ENCODE results near the gene SLC50A1.
A peak's percentile ranks its signal among the peaks of the same experiment; 100 is the strongest.
"Not testable (repeated sequence)": the region's sequence is repeated elsewhere in the genome, so short reads cannot be mapped to it uniquely, and the experiment has no call there.

SLC50A1 gene

GRCh38 chr1:155105604-155106011, 30.0 kb upstream of the SLC50A1 start:
- Histone ChIP-seq H3K4me3 (no peak overlapping the region), H3K36me3 (replicated peaks) (no peaks in the 10 kb centered on the region), H3K27me3 (ENCODE audit: low read depth) (no peaks in the 10 kb centered on the region), H3K4me1 (no peaks in the 10 kb centered on the region), H3K9me3 (no peaks in the 10 kb centered on the region)
- DNase-seq (ENCODE audit: low spot score in 2 of 2) = no peak
- in situ Hi-C loops (cut with MboI; ENCODE audit: low sequenced_read_pairs) = no loop called here

- DNase-seq (ENCODE audit: low spot score in 2 of 2) = no peak
- no peak overlapping the region for H3K4me3 ChIP-seq
- no peaks in the 10 kb centered on the region for H3K36me3 ChIP-seq (replicated peaks)
- in situ Hi-C loops (cut with MboI; ENCODE audit: low sequenced_read_pairs) = no loop called here
- no peaks in the 10 kb centered on the region for H3K9me3 ChIP-seq
- H3K27me3 ChIP-seq (ENCODE audit: low read depth) = no peaks in the 10 kb centered on the region
- H3K4me1 ChIP-seq = no peaks in the 10 kb centered on the region
Observed at GRCh38 chr1:155106862-155107261, 28.8 kb upstream of the SLC50A1 start.

DNA sequence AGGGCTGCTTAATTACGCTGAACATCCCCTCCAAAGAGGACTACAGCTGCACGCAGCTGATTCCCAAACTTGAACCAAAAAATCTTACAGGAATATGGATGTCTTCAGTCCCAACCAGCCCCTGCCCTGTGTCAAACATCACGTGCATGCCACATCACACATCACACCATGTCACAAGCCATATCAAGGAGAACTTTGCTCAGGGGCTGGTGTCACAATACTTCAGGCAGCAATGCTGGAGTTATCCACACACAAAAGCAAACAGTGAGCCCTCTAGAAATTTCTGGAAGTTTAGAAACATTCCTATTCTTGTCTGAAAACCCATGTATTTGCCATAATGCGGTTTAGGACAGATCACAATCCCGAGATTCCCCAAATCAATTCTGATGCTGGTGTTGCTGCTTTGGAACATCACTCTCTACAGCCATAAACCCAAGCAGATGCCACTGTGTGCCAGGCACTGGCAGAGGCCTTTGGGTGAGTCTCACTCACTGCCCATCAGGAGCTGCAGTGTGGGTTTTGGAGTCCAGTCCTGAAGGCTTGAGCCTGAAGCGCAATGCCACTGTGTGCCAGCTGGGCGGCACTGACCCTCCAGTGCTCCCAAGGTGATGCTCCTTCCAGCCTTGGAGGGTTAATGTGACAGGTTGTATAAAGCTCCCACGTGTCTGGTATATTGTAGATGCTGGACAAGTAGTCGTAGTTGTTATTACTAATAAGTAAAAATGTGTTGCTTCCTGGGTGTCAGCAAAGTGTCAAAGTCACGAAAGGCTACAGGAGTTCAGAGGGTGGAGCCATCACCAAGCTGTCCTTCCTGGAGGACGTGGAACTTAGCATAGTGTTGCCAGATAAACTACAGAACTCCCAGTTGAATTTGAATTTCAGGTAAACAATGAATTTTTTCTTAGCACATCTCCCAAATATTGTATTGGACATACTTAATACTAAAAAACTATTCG, 28.1 kb upstream of the SLC50A1 start:
- Histone ChIP-seq H3K27me3 (ENCODE audit: low read depth) (no peaks in the 10 kb centered on the region), H3K4me3 (no peak overlapping the region), H3K36me3 (replicated peaks) (no peaks in the 10 kb centered on the region), H3K4me1 (no peaks in the 10 kb centered on the region), H3K9me3 (no peaks in the 10 kb centered on the region)
- DNase-seq (ENCODE audit: low spot score in 2 of 2) = no peak
- in situ Hi-C loops (cut with MboI; ENCODE audit: low sequenced_read_pairs) = no loop called here

DNA sequence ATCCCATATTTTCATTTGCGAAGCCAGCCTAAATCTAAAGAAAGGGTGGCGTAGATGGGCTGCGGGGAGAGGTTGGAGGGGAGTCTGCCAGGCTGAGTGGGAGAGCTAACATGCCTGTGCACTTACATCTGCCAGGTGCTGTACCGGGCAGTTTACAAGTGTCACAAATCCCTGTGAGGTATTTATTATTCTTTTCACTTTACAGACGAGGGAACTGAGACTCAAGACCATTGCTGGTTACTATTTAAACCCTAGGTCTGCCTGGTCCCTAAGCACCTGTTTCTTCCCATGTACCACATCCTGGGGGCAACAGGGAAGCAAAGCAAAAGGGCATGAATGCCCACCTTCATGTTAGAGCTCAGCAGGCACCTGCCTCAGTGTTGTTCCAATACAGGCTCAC, 27.4 kb upstream of the SLC50A1 start:
- DNase-seq (ENCODE audit: low spot score in 2 of 2) = no peak
- Histone ChIP-seq H3K4me3 (no peak overlapping the region), H3K27me3 (ENCODE audit: low read depth) (no peaks in the 10 kb centered on the region), H3K36me3 (replicated peaks) (no peaks in the 10 kb centered on the region), H3K9me3 (no peaks in the 10 kb centered on the region), H3K4me1 (no peaks in the 10 kb centered on the region)
- in situ Hi-C loops (cut with MboI; ENCODE audit: low sequenced_read_pairs) = no loop called here

GRCh38 chr1:155110381-155110780, 25.3 kb upstream of the SLC50A1 start:
- H3K9me3 ChIP-seq = no peaks in the 10 kb centered on the region
- no peaks in the 10 kb centered on the region for H3K36me3 ChIP-seq (replicated peaks)
- no peak for DNase-seq (ENCODE audit: low spot score in 2 of 2)
- no peaks in the 10 kb centered on the region for H3K27me3 ChIP-seq (ENCODE audit: low read depth)
- no peak overlapping the region for H3K4me3 ChIP-seq
- no peaks in the 10 kb centered on the region for H3K4me1 ChIP-seq
- in situ Hi-C loops (cut with MboI; ENCODE audit: low sequenced_read_pairs) = no loop called here

DNA sequence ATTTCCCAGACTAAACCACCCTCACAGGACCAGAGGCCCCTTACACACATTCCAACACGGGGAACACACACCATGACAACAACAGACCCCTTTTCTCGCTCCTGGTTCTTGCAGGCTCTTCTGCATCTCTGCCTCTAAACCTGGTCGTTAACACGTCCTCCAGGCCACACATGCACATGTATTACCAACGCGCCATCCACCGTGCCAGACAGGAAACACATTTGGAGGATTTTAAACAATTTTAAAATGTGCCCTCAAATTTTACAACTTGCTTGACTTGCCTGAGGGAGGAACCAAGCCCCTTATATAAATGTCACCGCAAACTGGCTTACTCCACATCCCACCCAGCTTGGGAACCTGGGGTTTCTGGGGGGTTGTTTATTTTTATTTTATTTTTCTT, 24.8 kb upstream of the SLC50A1 start:
- Histone ChIP-seq H3K36me3 (replicated peaks) (no peaks in the 10 kb centered on the region), H3K4me1 (no peaks in the 10 kb centered on the region), H3K27me3 (ENCODE audit: low read depth) (no peaks in the 10 kb centered on the region), H3K4me3 (no peak overlapping the region), H3K9me3 (no peaks in the 10 kb centered on the region)
- in situ Hi-C loops (cut with MboI; ENCODE audit: low sequenced_read_pairs) = no loop called here
- no peak for DNase-seq (ENCODE audit: low spot score in 2 of 2)

DNA sequence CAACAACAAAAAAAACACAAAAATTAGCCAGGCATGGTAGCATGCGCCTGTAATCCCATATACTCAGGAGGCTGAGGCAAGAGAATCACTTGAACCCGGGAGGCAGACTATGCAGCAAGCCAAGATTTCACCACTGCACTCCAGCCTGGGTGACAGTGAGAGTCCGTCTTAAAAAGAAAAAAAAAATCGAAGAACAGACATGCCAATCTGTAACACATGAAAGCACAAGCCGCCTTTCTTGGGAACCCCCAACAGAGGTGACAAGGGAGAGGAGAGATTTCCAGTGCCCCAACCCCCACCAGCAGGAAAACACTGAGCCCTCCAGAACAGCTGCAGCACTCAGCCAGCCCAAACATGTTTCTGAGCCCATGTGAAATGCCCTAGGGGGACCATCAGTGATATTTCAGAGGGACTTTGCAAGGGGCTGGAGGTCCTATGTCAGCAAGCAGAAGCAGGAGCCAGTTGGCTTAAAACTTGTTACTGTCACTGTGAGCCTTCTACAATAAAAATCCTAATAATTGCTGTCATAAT, 22.1 kb upstream of the SLC50A1 start:
- no peak for DNase-seq (ENCODE audit: low spot score in 2 of 2)
- Histone ChIP-seq H3K9me3 (no peaks in the 10 kb centered on the region), H3K36me3 (replicated peaks) (no peaks in the 10 kb centered on the region), H3K4me1 (no peaks in the 10 kb centered on the region), H3K4me3 (no peak overlapping the region), H3K27me3 (ENCODE audit: low read depth) (no peaks in the 10 kb centered on the region)
- in situ Hi-C loops (cut with MboI; ENCODE audit: low sequenced_read_pairs) = no loop called here

DNA sequence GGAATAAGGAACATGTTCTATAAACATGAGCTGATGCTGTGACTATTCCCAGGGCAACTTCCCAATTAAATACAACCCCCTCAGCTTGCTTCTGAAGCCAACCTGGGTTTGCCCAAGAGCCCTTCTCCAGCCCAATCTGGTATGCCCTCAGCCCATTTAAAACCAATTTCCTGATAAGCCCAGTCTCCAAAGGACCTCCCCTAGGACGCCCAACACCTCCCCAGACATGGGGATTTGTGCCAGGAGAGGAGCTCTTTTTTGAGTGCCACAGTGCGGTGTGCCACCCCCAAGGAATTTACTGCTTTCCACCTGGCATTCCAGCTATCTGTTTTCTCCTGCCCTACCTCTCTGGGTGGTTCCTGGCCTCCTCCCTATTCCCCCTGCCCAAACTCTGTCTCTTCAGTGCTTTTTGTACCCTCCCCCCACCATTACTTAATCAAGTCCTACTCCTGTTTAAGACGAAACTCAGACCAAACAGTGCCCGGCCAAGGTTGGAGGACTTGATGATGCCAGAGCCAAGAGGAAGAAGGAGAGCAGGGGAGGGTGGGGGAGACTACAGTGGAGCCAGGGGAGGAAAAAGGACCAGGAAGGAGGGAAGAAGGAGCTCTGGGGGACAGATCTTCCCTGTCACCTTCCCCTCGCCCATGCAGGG, 19.4 kb upstream of the SLC50A1 start:
- H3K27me3 ChIP-seq (ENCODE audit: low read depth) = no peaks in the 10 kb centered on the region; the same call in 1 of the 2 replicates
- H3K9me3 ChIP-seq = no peaks in the 10 kb centered on the region
- DNase-seq (ENCODE audit: low spot score in 2 of 2) = no peak
- in situ Hi-C loops (cut with MboI; ENCODE audit: low sequenced_read_pairs) = no loop called here
- H3K4me3 ChIP-seq = no peak overlapping the region
- no peaks in the 10 kb centered on the region for H3K36me3 ChIP-seq (replicated peaks)
- H3K4me1 ChIP-seq = no peaks in the 10 kb centered on the region

- Histone ChIP-seq H3K4me1 (no peaks in the 10 kb centered on the region), H3K36me3 (replicated peaks) (no peaks in the 10 kb centered on the region), H3K27me3 (ENCODE audit: low read depth) (no peaks in the 10 kb centered on the region; the same call in 1 of the 2 replicates), H3K4me3 (no peak overlapping the region), H3K9me3 (no peaks in the 10 kb centered on the region)
- DNase-seq (ENCODE audit: low spot score in 2 of 2) = no peak
- in situ Hi-C loops (cut with MboI; ENCODE audit: low sequenced_read_pairs) = no loop called here
Observed at GRCh38 chr1:155117610-155118009, 18.0 kb upstream of the SLC50A1 start.

DNA sequence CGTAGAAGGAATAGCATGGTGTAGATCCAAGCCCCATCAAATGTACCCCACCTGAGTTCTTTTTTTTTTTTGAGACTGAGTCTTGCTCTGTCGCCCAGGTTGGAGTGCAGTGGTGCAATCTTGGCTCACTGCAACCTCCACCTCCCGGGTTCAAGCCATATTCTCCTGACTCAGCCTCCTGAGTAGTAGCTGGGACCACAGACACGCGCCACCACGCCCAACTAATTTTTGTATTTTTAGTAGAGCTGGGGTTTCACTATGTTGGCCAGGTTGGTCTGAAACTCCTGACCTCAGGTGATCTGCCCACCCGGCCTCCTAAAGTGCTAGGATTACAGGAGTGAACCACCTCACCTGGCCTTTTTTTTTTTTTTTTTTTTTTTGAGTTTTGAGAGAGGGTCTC, 17.6 kb upstream of the SLC50A1 start:
- H3K4me3 ChIP-seq; H3K27me3 ChIP-seq (ENCODE audit: low read depth); H3K9me3 ChIP-seq; H3K36me3 ChIP-seq (replicated peaks); DNase-seq (ENCODE audit: low spot score in 2 of 2); in situ Hi-C loops (cut with MboI; ENCODE audit: low sequenced_read_pairs); H3K4me1 ChIP-seq: not testable (repeated sequence)

DNA sequence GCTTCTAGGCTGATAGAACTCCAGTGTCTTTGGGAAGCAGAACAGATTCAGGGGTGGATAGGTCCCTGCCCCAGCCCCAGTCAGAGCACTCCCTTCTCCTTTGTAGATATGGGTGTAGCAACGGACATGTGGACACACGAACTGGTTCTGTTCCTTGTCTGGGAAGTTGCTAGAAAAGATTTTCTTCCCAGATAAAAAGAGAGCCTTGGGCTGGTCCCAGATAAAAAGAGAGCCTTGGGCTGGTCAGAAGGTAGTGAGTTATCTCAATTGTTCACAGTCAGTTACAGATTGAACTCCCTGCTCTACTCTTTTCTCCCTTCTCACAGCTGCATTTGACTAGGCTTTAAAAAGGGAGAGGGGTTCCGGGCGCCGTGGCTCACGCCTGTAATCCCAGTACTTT, 15.4 kb upstream of the SLC50A1 start:
- Histone ChIP-seq H3K36me3 (replicated peaks) (no peaks in the 10 kb centered on the region), H3K4me1 (peaks cover 2% of the 10 kb centered on the region; the same call in 1 of the 2 replicates), H3K27me3 (ENCODE audit: low read depth) (no peaks in the 10 kb centered on the region; the same call in 1 of the 2 replicates), H3K9me3 (no peaks in the 10 kb centered on the region), H3K4me3 (no peak overlapping the region)
- DNase-seq (ENCODE audit: low spot score in 2 of 2) = no peak
- in situ Hi-C loops (cut with MboI; ENCODE audit: low sequenced_read_pairs) = no loop called here

GRCh38 chr1:155121249-155121648, 14.4 kb upstream of the SLC50A1 start:
- in situ Hi-C loops (cut with MboI; ENCODE audit: low sequenced_read_pairs) = no loop called here
- Histone ChIP-seq H3K9me3 (no peaks in the 10 kb centered on the region), H3K4me3 (no peak overlapping the region), H3K4me1 (peaks cover 3% of the 10 kb centered on the region), H3K36me3 (replicated peaks) (no peaks in the 10 kb centered on the region), H3K27me3 (ENCODE audit: low read depth) (no peaks in the 10 kb centered on the region; the same call in 1 of the 2 replicates)
- no peak for DNase-seq (ENCODE audit: low spot score in 2 of 2)

DNA sequence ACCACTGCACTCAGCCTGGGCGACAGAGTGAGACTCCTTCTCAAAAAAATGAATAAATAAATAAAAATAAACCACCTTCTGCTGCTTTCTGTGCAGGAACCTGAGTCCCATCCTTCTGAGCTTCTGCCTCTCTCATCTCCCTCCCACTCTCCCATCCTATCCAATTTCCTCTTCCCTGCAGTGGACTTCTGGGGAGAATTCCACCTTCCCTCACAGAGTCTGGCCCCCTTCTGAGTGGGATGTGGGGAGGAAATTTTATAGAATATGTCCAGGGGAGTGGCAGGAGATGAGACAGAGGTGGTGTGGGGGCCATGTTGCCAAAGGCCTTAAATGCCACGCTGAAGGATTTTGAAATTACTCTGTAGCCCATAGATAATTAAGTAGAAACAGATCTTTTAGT, 13.3 kb upstream of the SLC50A1 start:
- in situ Hi-C loops (cut with MboI; ENCODE audit: low sequenced_read_pairs) = no loop called here
- H3K9me3 ChIP-seq = no peaks in the 10 kb centered on the region
- H3K4me1 ChIP-seq = peaks cover 14% of the 10 kb centered on the region
- no peaks in the 10 kb centered on the region; the same call in 1 of the 2 replicates for H3K27me3 ChIP-seq (ENCODE audit: low read depth)
- H3K36me3 ChIP-seq (replicated peaks) = no peaks in the 10 kb centered on the region
- H3K4me3 ChIP-seq = no peak overlapping the region
- DNase-seq (ENCODE audit: low spot score in 2 of 2) = no peak

DNA sequence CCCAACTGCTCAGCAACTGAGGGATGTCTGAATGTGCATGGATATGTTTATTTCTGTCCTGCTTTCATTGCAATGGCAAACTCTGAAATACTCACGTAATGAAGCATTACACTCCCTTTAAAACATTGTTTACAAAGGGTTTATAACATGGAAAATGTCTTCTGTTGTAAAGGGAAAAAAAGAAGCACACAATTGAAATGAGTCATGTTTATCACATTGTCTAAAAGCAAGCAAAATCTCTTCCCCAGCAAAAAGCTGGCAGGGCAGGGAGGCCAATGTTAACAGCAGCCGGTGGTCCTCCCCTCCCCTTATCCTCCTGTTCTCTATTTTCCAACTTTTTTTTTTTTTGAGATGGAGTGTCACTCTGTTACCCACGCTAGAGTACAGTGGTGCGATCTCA, 11.9 kb upstream of the SLC50A1 start:
- Histone ChIP-seq H3K36me3 (replicated peaks) (no peaks in the 10 kb centered on the region), H3K27me3 (ENCODE audit: low read depth) (no peaks in the 10 kb centered on the region; the same call in 1 of the 2 replicates), H3K4me1 (peaks cover 23% of the 10 kb centered on the region), H3K9me3 (no peaks in the 10 kb centered on the region), H3K4me3 (no peak overlapping the region)
- peak in 1 of 2 experiments; percentile 27 for DNase-seq (ENCODE audit: low spot score in 2 of 2)
- in situ Hi-C loops (cut with MboI; ENCODE audit: low sequenced_read_pairs) = no loop called here

Measured in HAP-1 (cell line).